Panc1 (cell line): ENCODE measurements around the gene LDHD.

Source experiments
- POLR2AphosphoS5 ChIP-seq: IDR thresholded peaks from 2 replicates; pipeline ENCODE4 v1.6.1; 2012; ENCODE audit warnings: mild to moderate bottlenecking, low read depth, low read length, moderate library complexity
- SIN3A ChIP-seq: IDR thresholded peaks from 2 replicates; pipeline ENCODE4 v1.6.1; 2012; ENCODE audit warnings: low read depth, mild to moderate bottlenecking, low read length, moderate library complexity, borderline replicate concordance; ENCODE audit not compliant: insufficient read depth
- TCF7L2 ChIP-seq: IDR thresholded peaks from 2 replicates; pipeline ENCODE4 v1.6.1; 2011; ENCODE audit warnings: mild to moderate bottlenecking, low read depth, low read length, inconsistent platforms
- TF ChIP-seq, protein P1 (sequence below): fragments of 450-650 bp; IDR thresholded peaks from 2 replicates; pipeline ENCODE4 v1.5.1; 2017; ENCODE audit warnings: mild to moderate bottlenecking
- TF ChIP-seq, protein P2 (sequence below), 2 experiments: IDR thresholded peaks; 2 replicates each; pipeline ENCODE4 v1.6.1; 2011 to 2012; ENCODE audit warnings: low read depth in 2 of 2, control low read depth in 1 of 2, low read length in 1 of 2, mild to moderate bottlenecking in 1 of 2, moderate library complexity in 1 of 2; ENCODE audit not compliant: insufficient read depth in 1 of 2

DNA sequence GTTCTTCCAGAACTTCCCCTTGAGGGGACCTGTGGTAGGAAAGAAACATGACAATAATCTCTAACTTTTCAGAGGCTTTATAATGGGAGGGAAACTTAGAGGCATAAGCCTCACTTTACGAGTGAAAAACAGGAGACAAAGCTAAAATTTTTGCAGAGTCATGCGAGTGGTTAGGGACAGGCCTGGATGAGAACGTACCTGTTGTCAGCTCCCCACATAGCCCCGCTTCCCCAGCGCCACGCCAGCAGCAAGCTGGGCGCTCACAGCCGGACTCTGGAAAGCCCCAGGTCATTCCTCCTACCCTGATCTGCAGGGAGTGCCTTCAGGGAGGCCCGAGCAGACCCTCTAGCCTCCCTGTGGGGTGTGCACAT is 53.6 kb downstream of the LDHD start:
- TF ChIP-seq, protein P1, sequence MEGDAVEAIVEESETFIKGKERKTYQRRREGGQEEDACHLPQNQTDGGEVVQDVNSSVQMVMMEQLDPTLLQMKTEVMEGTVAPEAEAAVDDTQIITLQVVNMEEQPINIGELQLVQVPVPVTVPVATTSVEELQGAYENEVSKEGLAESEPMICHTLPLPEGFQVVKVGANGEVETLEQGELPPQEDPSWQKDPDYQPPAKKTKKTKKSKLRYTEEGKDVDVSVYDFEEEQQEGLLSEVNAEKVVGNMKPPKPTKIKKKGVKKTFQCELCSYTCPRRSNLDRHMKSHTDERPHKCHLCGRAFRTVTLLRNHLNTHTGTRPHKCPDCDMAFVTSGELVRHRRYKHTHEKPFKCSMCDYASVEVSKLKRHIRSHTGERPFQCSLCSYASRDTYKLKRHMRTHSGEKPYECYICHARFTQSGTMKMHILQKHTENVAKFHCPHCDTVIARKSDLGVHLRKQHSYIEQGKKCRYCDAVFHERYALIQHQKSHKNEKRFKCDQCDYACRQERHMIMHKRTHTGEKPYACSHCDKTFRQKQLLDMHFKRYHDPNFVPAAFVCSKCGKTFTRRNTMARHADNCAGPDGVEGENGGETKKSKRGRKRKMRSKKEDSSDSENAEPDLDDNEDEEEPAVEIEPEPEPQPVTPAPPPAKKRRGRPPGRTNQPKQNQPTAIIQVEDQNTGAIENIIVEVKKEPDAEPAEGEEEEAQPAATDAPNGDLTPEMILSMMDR: no peak
- TF ChIP-seq POLR2AphosphoS5 (no peak), SIN3A (no peak), TCF7L2 (no peak)
- TF ChIP-seq, protein P2, sequence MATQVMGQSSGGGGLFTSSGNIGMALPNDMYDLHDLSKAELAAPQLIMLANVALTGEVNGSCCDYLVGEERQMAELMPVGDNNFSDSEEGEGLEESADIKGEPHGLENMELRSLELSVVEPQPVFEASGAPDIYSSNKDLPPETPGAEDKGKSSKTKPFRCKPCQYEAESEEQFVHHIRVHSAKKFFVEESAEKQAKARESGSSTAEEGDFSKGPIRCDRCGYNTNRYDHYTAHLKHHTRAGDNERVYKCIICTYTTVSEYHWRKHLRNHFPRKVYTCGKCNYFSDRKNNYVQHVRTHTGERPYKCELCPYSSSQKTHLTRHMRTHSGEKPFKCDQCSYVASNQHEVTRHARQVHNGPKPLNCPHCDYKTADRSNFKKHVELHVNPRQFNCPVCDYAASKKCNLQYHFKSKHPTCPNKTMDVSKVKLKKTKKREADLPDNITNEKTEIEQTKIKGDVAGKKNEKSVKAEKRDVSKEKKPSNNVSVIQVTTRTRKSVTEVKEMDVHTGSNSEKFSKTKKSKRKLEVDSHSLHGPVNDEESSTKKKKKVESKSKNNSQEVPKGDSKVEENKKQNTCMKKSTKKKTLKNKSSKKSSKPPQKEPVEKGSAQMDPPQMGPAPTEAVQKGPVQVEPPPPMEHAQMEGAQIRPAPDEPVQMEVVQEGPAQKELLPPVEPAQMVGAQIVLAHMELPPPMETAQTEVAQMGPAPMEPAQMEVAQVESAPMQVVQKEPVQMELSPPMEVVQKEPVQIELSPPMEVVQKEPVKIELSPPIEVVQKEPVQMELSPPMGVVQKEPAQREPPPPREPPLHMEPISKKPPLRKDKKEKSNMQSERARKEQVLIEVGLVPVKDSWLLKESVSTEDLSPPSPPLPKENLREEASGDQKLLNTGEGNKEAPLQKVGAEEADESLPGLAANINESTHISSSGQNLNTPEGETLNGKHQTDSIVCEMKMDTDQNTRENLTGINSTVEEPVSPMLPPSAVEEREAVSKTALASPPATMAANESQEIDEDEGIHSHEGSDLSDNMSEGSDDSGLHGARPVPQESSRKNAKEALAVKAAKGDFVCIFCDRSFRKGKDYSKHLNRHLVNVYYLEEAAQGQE (IDR thresholded peaks at IDR 0.05; ENCODE audit: insufficient read depth in 1 of 2, low read depth in 2 of 2, low read length in 1 of 2): no peak
